ENCODE results near the gene LAD1. TPM values are rescaled to one million over a fixed set of nuclear protein-coding genes. Genes with fewer than 3 reads are reported as not detected.

The LAD1 gene
- total RNA-seq, 1 experiment from 2014 or later = 30.1 TPM

GRCh38 chr1:201404722-201405483 lies 5.8 kb upstream of the LAD1 start:
- DNase-seq = no peak
- H3K27ac Mint-ChIP-seq = no peak overlapping the region; a peak in 1 of 7 replicates
- no peak overlapping the region for H3K4me3 Mint-ChIP-seq
- Histone ChIP-seq H2AFZ (ENCODE audit: low read length) (no peak overlapping the region), H3K18ac (ENCODE audit: insufficient read length, low read depth, low read length) (no peak overlapping the region), H3K4me2 (ENCODE audit: insufficient read depth, insufficient read length, low read length) (no peak overlapping the region), H2BK120ac (ENCODE audit: low read depth, low read length, poor library complexity, severe bottlenecking) (no peak overlapping the region), H3K14ac (ENCODE audit: insufficient read depth, low read length) (no peak overlapping the region), H2BK12ac (ENCODE audit: insufficient read length, low read depth, low read length) (no peak overlapping the region), H3K23me2 (ENCODE audit: insufficient read length, low read depth, low read length, poor library complexity, severe bottlenecking) (peaks cover 1% of the 10 kb centered on the region), H3K23ac (ENCODE audit: insufficient read length, low read depth, low read length) (no peak overlapping the region), H3K79me1 (ENCODE audit: insufficient read depth, low read depth, low read length, poor library complexity, severe bottlenecking) (no peaks in the 10 kb centered on the region), H3K4ac (ENCODE audit: low read depth, low read length) (no peak overlapping the region), H3K9me3 (ENCODE audit: control insufficient read depth, low read depth, low read length) (no peaks in the 10 kb centered on the region), H2BK15ac (ENCODE audit: low read depth, low read length) (no peak overlapping the region), H2AK5ac (ENCODE audit: insufficient read length, low read length) (no peak overlapping the region), H4K91ac (ENCODE audit: insufficient read length, low read depth, low read length) (no peak overlapping the region), H2BK20ac (ENCODE audit: low read depth, low read length, poor library complexity, severe bottlenecking) (no peak overlapping the region), H4K5ac (ENCODE audit: insufficient read length, low read depth, low read length) (no peak overlapping the region), H3K56ac (ENCODE audit: insufficient read length, low read depth, low read length) (no peak overlapping the region), H4K20me1 (ENCODE audit: control insufficient read depth, insufficient read depth, insufficient read length) (no peaks in the 10 kb centered on the region), H3K27me3 (ENCODE audit: insufficient read depth, low read length) (peaks cover 5% of the 10 kb centered on the region; the same call in 1 of the 2 replicates), H3T11ph (ENCODE audit: low read length) (no peak overlapping the region), H2BK5ac (ENCODE audit: insufficient read length, low read length) (no peak overlapping the region), H3K4me1 (ENCODE audit: insufficient read depth, low read length) (no peaks in the 10 kb centered on the region), H3K27ac (ENCODE audit: insufficient read length, low read depth, low read length) (no peak overlapping the region), H4K8ac (replicated peaks; ENCODE audit: insufficient read length, low read depth, low read length) (no peak overlapping the region), H3K79me2 (ENCODE audit: insufficient read depth, low read length) (no peaks in the 10 kb centered on the region), H3K9ac (ENCODE audit: extremely low read depth, insufficient read length, low read length) (no peak overlapping the region)
- peaks cover 0 to 3% (median 0%) of the 10 kb centered on the region in 3 experiments; a peak in 3 of 7 replicates for H3K36me3 Mint-ChIP-seq (ENCODE audit: insufficient read depth in 1 of 3, low read depth in 3 of 3)
- peaks cover 16 to 18% of the 10 kb centered on the region in 2 experiments for H3K4me1 Mint-ChIP-seq
- WGBS (ENCODE audit: extremely low coverage, insufficient read length, low lambda C conversion rate) = no CpG with 5 or more reads among the region's 11 CpGs
- peaks cover 23% of the 10 kb centered on the region for H3K27me3 Mint-ChIP-seq (ENCODE audit: low read depth)
- TF ChIP-seq CTCF (conservative IDR thresholded peaks at IDR 0.05) = no peak
- no peaks in the 10 kb centered on the region for H3K9me3 Mint-ChIP-seq
